ENCODE results near the gene SLC37A1.
"Not testable (repeated sequence)": the region's sequence is repeated elsewhere in the genome, so short reads cannot be mapped to it uniquely, and the experiment has no call there.

Gene SLC37A1

DNA sequence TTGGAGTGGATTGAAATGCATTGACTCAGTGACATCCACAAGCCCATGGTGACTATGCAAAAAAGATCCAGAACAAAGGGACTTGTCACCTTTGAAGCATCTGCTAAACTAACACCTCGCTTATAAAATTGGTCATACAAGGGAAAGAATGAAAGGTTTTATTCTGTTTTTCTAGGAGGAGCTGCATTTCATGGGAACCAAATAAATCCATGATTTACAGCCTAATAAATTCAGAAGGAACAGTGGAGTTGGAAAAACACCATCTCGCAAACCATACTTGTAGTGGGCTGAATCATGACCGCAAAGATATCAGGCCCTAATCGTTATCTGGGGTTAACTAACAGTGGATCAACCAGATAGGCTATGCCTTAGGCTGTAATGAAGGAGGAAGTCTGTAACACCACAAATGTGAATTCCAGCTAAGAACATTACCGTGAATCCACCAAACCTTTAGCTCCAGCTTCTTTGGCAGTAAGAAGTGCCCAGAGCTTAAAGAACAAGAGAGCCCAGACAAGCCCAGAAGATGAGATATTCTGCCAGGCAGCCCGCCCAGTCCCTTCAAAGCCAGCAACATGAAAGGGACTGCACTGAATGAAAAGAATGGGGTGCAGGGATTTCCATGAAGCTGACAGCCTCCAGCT, 45.0 kb upstream of the SLC37A1 start:
- H3K27ac ChIP-seq: peak overlapping the region; percentile 56
- no peak for TF ChIP-seq ZFX (IDR thresholded peaks at IDR 0.05)
- TF ChIP-seq, protein P1, sequence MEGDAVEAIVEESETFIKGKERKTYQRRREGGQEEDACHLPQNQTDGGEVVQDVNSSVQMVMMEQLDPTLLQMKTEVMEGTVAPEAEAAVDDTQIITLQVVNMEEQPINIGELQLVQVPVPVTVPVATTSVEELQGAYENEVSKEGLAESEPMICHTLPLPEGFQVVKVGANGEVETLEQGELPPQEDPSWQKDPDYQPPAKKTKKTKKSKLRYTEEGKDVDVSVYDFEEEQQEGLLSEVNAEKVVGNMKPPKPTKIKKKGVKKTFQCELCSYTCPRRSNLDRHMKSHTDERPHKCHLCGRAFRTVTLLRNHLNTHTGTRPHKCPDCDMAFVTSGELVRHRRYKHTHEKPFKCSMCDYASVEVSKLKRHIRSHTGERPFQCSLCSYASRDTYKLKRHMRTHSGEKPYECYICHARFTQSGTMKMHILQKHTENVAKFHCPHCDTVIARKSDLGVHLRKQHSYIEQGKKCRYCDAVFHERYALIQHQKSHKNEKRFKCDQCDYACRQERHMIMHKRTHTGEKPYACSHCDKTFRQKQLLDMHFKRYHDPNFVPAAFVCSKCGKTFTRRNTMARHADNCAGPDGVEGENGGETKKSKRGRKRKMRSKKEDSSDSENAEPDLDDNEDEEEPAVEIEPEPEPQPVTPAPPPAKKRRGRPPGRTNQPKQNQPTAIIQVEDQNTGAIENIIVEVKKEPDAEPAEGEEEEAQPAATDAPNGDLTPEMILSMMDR (conservative IDR thresholded peaks at IDR 0.05): no peak

DNA sequence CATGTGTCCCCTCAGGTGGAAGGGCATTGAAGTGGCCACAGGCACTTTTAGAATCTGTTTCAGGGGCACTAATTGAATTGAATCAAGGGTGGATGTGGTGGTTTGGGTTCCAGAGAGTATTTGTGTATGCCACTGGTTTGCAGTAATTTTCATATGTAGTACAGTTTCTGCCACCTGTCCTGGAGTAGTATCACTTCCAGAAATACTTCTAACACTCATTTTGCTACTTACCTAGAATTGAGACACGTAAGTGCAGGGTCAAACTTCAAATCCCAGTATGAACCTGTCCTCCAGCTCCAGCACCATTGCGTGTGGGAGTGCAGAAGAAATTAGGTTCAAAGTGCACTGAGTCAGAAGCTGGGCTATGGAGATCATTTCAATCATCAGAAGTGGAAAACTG, 44.4 kb upstream of the SLC37A1 start:
- TF ChIP-seq, protein P1 (conservative IDR thresholded peaks at IDR 0.05): no peak
- TF ChIP-seq ZFX (IDR thresholded peaks at IDR 0.05): no peak
- peak overlapping the region; percentile 56 for H3K27ac ChIP-seq

GRCh38 chr21:42469726-42470125, 43.9 kb upstream of the SLC37A1 start:
- H3K27ac ChIP-seq: not testable (repeated sequence)

DNA sequence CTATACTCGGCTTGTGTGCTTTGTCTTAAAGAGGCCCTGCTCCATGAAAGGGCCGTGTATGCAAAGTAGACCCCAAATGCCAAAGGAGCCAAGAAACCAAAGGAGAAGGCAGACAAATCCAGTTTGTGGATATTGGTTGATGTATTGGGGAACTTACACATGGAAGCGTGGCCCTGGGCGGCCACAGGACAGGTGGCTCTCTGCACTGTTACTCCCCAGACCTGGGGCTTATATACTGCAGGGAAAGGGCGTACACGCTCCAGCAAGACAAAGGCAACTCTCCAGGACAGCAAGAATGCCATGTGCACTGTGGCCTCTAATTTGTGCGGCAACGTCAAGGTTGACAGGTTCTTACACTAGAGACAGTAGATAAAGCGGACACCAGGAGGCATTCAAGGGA, 42.4 kb upstream of the SLC37A1 start:
- H3K27ac ChIP-seq: no peak overlapping the region
- TF ChIP-seq, protein P1 (conservative IDR thresholded peaks at IDR 0.05): no peak
- TF ChIP-seq ZFX (IDR thresholded peaks at IDR 0.05): no peak

DNA sequence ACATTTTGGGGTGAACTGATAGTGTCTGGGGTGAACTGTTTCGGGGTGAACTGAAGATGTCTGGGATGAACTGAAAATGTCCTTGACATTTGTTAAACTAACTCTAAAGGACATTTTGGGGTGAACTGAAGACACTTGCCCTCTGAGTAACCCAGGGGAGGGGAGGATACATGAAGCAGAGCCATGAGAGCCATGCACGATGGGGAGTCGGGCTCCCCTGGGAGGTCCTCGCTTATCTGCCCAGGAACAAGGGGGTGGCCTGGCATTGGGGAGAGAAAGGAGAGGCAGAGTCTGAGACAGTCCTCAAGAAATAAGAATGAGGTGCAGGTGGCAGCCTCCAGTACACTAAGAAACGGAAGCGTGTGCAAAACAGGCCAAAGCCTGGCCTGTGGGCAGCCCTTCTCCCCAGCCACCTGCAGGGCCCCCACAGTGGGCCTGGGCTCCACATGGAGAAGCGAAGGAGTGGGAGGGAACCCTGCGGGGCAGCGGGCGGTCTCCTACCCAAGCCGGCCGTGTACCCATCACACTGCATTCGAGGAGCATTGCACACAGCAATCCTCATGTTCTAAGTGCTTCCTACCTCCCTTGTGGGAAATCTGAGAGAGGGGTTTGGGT, 41.8 kb upstream of the SLC37A1 start:
- TF ChIP-seq ZFX (IDR thresholded peaks at IDR 0.05): no peak
- TF ChIP-seq, protein P1 (conservative IDR thresholded peaks at IDR 0.05): no peak
- H3K27ac ChIP-seq: no peak overlapping the region

DNA sequence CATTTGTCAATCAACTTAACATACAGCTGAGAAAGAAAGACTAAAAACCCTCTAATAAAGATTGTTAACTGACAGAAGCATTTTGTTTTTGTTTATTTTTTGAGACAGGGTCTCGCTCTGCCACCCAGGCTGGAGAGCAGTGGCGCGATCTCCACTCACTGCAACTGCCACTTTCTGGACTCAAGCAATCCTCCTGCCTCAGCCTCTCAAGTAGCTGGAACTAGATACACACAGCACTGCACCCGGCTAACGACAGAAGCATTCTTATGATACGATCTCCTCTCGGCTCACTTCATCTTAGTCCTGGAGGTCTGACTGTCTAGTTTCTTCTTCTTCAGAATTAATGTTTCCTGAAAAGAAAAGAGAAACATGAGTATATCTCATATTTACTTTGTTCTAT, 41.1 kb upstream of the SLC37A1 start:
- H3K27ac ChIP-seq: no peak overlapping the region
- TF ChIP-seq, protein P1 (conservative IDR thresholded peaks at IDR 0.05): no peak
- TF ChIP-seq ZFX (IDR thresholded peaks at IDR 0.05): no peak

DNA sequence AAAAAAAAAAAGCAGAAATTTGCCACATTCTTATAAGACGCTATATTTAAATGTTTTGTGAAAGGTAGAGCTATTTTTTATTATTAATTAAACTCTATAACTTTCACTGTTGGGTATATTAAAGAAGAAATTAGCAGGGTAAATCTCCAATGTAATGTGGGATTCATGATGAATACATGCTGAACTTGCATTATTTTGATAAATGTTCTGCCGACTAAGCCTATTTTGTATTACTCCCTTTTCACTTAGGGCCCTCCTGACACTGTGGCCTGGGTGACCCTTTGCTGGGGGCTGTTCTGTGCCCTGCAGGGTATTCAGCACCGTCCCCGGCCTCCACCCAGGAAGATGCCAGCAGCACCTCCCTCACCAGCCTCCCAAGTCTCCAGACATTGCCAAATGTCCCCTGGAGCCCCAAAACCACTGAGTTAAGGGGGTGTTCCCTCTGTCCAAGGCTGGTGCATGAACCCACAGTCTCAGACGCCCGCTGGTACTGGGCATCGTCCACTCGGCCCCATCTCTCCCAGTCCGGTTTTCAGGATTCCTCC, 40.1 kb upstream of the SLC37A1 start:
- peak overlapping the region; percentile 77 for H3K27ac ChIP-seq

More for the DNA sequence above, 40.1 kb upstream of the SLC37A1 start:
- no peak for TF ChIP-seq ZFX (IDR thresholded peaks at IDR 0.05)
- TF ChIP-seq, protein P1 (conservative IDR thresholded peaks at IDR 0.05): no peak

Measured in C4-2B (cell line).